ENCODE results near the gene TBC1D32. TPM values are rescaled to one million over a fixed set of nuclear protein-coding genes. Genes with fewer than 3 reads are reported as not detected.

Gene TBC1D32
- total and polyA plus RNA-seq, 4 donors = 1.2 to 31.7 (median 3.7) TPM

- DNase-seq (no peak), ATAC-seq (ENCODE audit: insufficient read depth, low FRiP score) (no peak)
- Histone ChIP-seq H3K36me3 (ENCODE audit: control insufficient read depth in 4 of 4, insufficient read depth in 4 of 4, low read length in 4 of 4) (peaks cover 0 to 8% (median 3%) of the 10 kb centered on the region in 4 donors), H3K9me3 (ENCODE audit: control insufficient read depth in 4 of 4, insufficient read depth in 3 of 4, low read length in 3 of 4) (peaks cover 0 to 5% (median 0%) of the 10 kb centered on the region in 4 donors), H3K4me3 (no peak overlapping the region), H3K27ac (ENCODE audit: low read depth in 1 of 2, low read length in 1 of 2) (no peak overlapping the region), H3K9ac (ENCODE audit: insufficient read depth in 1 of 2, low read length in 2 of 2) (no peak overlapping the region), H3K27me3 (ENCODE audit: control insufficient read depth in 3 of 3, insufficient read depth in 3 of 3, low read length in 2 of 3) (no peaks in the 10 kb centered on the region), H3K4me1 (ENCODE audit: control insufficient read depth in 5 of 5, insufficient read depth in 5 of 5, low read length in 5 of 5) (no peaks in the 10 kb centered on the region)
- no peak for TF ChIP-seq CTCF (IDR thresholded peaks at IDR 0.05; ENCODE audit: control extremely low read depth, extremely low read depth)
Measured at GRCh38 chr6:121236984-121237383, 97.3 kb downstream of the TBC1D32 start.

GRCh38 chr6:121235386-121235785 is 98.9 kb downstream of the TBC1D32 start:
- H3K4me1 ChIP-seq (ENCODE audit: control insufficient read depth in 5 of 5, insufficient read depth in 5 of 5, low read length in 5 of 5) = no peaks in the 10 kb centered on the region
- no peak for ATAC-seq (ENCODE audit: insufficient read depth, low FRiP score)
- H3K27ac ChIP-seq (ENCODE audit: low read depth in 1 of 2, low read length in 1 of 2) = no peak overlapping the region
- H3K36me3 ChIP-seq (ENCODE audit: control insufficient read depth in 4 of 4, insufficient read depth in 4 of 4, low read length in 4 of 4) = peaks cover 0 to 8% (median 3%) of the 10 kb centered on the region in 4 donors
- H3K9me3 ChIP-seq (ENCODE audit: control insufficient read depth in 4 of 4, insufficient read depth in 3 of 4, low read length in 3 of 4) = peaks cover 0 to 5% (median 0%) of the 10 kb centered on the region in 4 donors
- WGBS, 2 donors = 97% methylated on average over 3 of the region's 3 CpGs
- H3K27me3 ChIP-seq (ENCODE audit: control insufficient read depth in 3 of 3, insufficient read depth in 3 of 3, low read length in 2 of 3) = no peaks in the 10 kb centered on the region
- H3K9ac ChIP-seq (ENCODE audit: insufficient read depth in 1 of 2, low read length in 2 of 2) = no peak overlapping the region
- TF ChIP-seq CTCF (IDR thresholded peaks at IDR 0.05; ENCODE audit: control extremely low read depth, extremely low read depth) = no peak
- H3K4me3 ChIP-seq = no peak overlapping the region
- no peak for DNase-seq

GRCh38 chr6:121223930-121224329 is 110.3 kb downstream of the TBC1D32 start:
- Histone ChIP-seq H3K4me1 (ENCODE audit: control insufficient read depth in 5 of 5, insufficient read depth in 5 of 5, low read length in 5 of 5) (no peaks in the 10 kb centered on the region), H3K27me3 (ENCODE audit: control insufficient read depth in 3 of 3, insufficient read depth in 3 of 3, low read length in 2 of 3) (no peaks in the 10 kb centered on the region), H3K9ac (ENCODE audit: insufficient read depth in 1 of 2, low read length in 2 of 2) (no peak overlapping the region), H3K27ac (ENCODE audit: low read depth in 1 of 2, low read length in 1 of 2) (no peak overlapping the region), H3K36me3 (ENCODE audit: control insufficient read depth in 4 of 4, insufficient read depth in 4 of 4, low read length in 4 of 4) (peaks cover 0 to 3% (median under 1%) of the 10 kb centered on the region in 4 donors), H3K4me3 (no peak overlapping the region), H3K9me3 (ENCODE audit: control insufficient read depth in 4 of 4, insufficient read depth in 3 of 4, low read length in 3 of 4) (no peaks in the 10 kb centered on the region)
- ATAC-seq (ENCODE audit: insufficient read depth, low FRiP score) (no peak), DNase-seq (no peak)
- 83 to 88% methylated on average over 2 of the region's 2 CpGs for WGBS, 2 donors
- no peak for TF ChIP-seq CTCF (IDR thresholded peaks at IDR 0.05; ENCODE audit: control extremely low read depth, extremely low read depth)

- 80 to 96% methylated on average over 2 of the region's 2 CpGs for WGBS, 2 donors
- Histone ChIP-seq H3K27ac (ENCODE audit: low read depth in 1 of 2, low read length in 1 of 2) (no peak overlapping the region), H3K9me3 (ENCODE audit: control insufficient read depth in 4 of 4, insufficient read depth in 3 of 4, low read length in 3 of 4) (no peaks in the 10 kb centered on the region), H3K4me3 (no peak overlapping the region), H3K27me3 (ENCODE audit: control insufficient read depth in 3 of 3, insufficient read depth in 3 of 3, low read length in 2 of 3) (no peaks in the 10 kb centered on the region), H3K9ac (ENCODE audit: insufficient read depth in 1 of 2, low read length in 2 of 2) (no peak overlapping the region), H3K36me3 (ENCODE audit: control insufficient read depth in 4 of 4, insufficient read depth in 4 of 4, low read length in 4 of 4) (peaks cover 0 to 3% (median under 1%) of the 10 kb centered on the region in 4 donors), H3K4me1 (ENCODE audit: control insufficient read depth in 5 of 5, insufficient read depth in 5 of 5, low read length in 5 of 5) (no peaks in the 10 kb centered on the region)
- TF ChIP-seq CTCF (IDR thresholded peaks at IDR 0.05; ENCODE audit: control extremely low read depth, extremely low read depth) = no peak
- ATAC-seq (ENCODE audit: insufficient read depth, low FRiP score) (no peak), DNase-seq (no peak)
Measured at GRCh38 chr6:121223212-121223611, 111.1 kb downstream of the TBC1D32 start.

All from lung (tissue), 12 donors.